ENCODE data around the gene FBXW7. TPM values are rescaled to one million over a fixed set of nuclear protein-coding genes. Genes with fewer than 3 reads are reported as not detected.

FBXW7 gene
- total and polyA plus RNA-seq, 2 of the 8 experiments (the other 6 are each of a cell fraction or from before 2014, with no cell fraction given): 6.0 to 26.7 TPM

DNA sequence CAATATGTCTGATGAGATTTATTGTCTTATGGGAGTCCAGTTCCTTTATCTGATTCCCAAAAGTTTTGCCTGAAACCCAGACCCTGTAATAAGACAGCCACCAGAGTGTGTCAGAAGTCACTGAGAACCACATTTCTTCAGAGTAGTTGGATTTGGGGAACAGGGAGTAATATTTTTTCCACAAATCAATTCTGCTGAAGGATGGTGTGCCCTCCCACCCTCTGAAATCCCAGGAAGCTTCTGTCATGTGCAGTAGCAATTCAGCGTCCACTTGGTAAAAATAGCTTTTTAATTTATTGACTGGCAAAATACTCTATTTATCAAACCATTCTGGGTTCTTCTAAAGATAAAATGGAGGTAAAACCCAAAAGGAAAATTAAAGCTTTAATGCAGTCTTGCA lies 229.4 kb downstream of the FBXW7 start (continued):
- TF ChIP-seq CHD1 (IDR thresholded peaks at IDR 0.05; ENCODE audit: low read depth, low read length) (no peak), TEAD4 (IDR thresholded peaks at IDR 0.05; ENCODE audit: low read depth, low read length) (no peak), TAF7 (optimal IDR thresholded peaks at IDR 0.05; ENCODE audit: borderline replicate concordance, low read depth, low read length) (no peak), EGR1 (IDR thresholded peaks at IDR 0.05; ENCODE audit: borderline replicate concordance, low read depth, low read length) (no peak)
